Keratinocyte (primary cell): ENCODE data around the gene CHIA.

Experiments
- CTCF ChIP-seq, 3 experiments: IDR thresholded peaks in 1 of 3; conservative IDR thresholded peaks in 1 of 3; optimal IDR thresholded peaks in 1 of 3; 2 replicates in 2 of 3; 3 replicates in 1 of 3; pipeline versions ENCODE3 to v1.5.1; 2011; ENCODE audit warnings: low read length in 3 of 3, mild to moderate bottlenecking in 3 of 3, moderate library complexity in 2 of 3, control low read depth in 1 of 3, inconsistent platforms in 1 of 3; ENCODE audit not compliant: insufficient read depth in 2 of 3; ENCODE audit errors: extremely low read depth in 1 of 3
- EZH2 ChIP-seq: IDR thresholded peaks from one replicate; pipeline ENCODE4 v1.6.1; 2012; ENCODE audit warnings: inconsistent platforms, mild to moderate bottlenecking, low read length, moderate library complexity

DNA sequence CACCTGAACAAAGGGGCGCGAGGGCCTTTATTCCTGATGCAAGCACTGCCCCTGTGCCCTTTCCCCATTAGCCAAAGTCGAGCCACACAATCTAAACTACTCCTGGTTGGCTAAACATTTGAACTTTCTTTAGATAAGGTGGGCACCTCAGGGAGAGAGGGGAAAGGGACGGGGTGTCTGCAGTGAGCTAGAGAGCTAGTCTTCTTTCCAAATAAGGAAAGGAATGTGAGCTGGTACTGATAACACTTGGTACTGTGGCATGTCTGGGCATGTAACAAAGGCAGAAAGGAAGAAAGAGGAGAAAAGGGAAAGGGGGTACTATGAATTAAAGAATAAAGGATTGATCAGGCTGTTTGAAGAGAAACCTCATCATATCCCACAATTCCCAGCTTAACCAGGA lies 74.0 kb downstream of the CHIA start:
- no peak for TF ChIP-seq EZH2
- no peak for TF ChIP-seq CTCF (optimal IDR thresholded peaks at IDR 0.05 in 1 of 3, IDR thresholded peaks at IDR 0.05 in 1 of 3, conservative IDR thresholded peaks at IDR 0.05 in 1 of 3; ENCODE audit: extremely low read depth in 1 of 3, insufficient read depth in 2 of 3, low read length in 3 of 3)
